GM12872 (cell line): ENCODE measurements around the gene SMG6.

Experiments
- TF ChIP-seq, protein P1 (sequence below): IDR thresholded peaks from 3 replicates; pipeline ENCODE4 v1.5.1; 2011; ENCODE audit warnings: low read depth, mild to moderate bottlenecking, low read length, moderate library complexity; ENCODE audit not compliant: insufficient read depth

SMG6 gene

DNA sequence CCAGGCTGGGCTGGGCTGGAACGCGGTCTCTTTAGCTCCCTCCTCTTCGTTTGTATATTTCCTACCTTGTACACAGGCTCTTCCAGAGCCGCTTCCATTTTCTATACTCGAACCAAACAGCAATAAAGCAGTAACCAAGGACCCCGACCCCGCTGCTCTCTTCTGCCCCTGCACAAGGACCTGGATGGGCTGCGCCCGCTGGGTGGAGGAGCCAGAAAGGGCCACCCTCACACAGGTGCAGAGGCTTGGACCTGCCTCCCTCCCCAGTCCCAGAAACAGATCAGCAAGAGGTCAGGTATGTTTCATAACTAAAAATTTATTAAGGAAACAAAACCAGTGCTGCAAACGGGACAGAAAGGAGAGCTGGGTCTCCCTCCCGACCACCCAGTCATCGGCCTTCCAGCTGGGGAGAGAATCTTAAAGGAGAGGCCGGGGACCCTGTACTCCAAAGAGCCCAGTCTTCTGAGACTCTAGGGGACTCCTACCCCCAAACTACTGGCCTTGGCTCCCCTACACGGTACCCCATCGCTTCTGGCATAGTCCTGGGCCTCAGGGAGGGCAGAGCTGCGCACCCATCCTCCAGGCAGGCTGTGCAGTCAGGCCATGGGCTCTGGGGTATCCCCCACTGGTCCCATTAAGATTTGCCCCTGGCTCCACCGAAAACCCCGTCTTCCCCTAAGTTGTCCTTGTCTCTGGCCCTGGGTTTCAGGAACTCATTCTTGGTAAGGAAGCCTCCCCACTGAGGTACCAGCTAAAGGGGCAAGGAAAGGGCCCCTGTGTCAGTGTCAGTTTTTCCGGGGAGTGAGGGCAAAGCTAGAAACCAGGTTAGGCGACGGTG lies 243.8 kb downstream of the SMG6 start:
- TF ChIP-seq, protein P1, sequence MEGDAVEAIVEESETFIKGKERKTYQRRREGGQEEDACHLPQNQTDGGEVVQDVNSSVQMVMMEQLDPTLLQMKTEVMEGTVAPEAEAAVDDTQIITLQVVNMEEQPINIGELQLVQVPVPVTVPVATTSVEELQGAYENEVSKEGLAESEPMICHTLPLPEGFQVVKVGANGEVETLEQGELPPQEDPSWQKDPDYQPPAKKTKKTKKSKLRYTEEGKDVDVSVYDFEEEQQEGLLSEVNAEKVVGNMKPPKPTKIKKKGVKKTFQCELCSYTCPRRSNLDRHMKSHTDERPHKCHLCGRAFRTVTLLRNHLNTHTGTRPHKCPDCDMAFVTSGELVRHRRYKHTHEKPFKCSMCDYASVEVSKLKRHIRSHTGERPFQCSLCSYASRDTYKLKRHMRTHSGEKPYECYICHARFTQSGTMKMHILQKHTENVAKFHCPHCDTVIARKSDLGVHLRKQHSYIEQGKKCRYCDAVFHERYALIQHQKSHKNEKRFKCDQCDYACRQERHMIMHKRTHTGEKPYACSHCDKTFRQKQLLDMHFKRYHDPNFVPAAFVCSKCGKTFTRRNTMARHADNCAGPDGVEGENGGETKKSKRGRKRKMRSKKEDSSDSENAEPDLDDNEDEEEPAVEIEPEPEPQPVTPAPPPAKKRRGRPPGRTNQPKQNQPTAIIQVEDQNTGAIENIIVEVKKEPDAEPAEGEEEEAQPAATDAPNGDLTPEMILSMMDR = no peak

DNA sequence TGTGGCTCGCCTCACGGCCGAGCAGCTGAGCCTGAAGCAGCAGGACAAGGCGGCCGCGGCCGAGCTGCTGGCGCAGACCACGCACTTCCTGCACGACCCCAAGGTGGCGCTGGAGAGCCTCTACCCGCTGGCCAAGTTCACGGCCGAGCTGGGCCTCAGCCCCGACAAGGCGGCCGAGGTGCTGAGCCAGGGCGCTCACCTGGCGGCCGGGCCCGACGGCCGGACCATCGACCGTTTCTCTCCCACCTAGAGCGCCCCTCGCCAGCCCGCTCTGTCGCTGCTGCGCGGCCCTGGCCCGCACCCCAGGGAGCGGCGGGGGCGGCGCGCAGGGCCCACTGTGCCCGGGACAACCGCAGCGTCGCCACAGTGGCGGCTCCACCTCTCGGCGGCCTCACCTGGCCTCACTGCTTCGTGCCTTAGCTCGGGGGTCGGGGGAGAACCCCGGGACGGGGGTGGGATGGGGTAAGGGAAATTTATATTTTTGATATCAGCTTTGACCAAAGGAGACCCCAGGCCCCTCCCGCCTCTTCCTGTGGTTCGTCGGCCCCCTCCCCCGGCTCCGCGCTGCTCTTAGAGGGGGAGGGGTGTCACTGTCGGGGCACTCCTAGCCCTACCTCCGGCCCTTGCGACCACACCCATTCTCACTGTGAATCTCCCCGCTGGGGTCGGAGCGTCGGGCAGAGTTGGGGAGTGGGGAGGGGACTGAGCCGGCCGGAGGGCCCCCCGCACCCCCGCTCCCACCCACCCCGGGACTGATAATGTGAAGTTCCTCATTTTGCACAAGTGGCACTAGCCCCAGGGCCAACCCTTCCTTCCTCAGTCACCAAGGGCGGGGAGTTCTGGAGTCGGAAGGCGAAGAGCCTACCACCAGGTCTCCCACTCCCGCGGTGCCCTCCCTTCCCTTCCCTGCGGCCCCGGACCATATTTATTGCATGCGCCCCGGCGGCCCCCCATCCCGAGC lies 244.7 kb downstream of the SMG6 start:
- TF ChIP-seq, protein P1 = peak; percentile 84

DNA sequence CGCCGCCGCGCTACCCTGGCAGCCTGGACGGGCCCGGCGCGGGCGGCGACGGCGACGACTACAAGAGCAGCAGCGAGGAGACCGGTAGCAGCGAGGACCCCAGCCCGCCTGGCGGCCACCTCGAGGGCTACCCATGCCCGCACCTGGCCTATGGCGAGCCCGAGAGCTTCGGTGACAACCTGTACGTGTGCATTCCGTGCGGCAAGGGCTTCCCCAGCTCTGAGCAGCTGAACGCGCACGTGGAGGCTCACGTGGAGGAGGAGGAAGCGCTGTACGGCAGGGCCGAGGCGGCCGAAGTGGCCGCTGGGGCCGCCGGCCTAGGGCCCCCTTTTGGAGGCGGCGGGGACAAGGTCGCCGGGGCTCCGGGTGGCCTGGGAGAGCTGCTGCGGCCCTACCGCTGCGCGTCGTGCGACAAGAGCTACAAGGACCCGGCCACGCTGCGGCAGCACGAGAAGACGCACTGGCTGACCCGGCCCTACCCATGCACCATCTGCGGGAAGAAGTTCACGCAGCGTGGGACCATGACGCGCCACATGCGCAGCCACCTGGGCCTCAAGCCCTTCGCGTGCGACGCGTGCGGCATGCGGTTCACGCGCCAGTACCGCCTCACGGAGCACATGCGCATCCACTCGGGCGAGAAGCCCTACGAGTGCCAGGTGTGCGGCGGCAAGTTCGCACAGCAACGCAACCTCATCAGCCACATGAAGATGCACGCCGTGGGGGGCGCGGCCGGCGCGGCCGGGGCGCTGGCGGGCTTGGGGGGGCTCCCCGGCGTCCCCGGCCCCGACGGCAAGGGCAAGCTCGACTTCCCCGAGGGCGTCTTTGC lies 245.6 kb downstream of the SMG6 start:
- TF ChIP-seq, protein P1 = no peak

DNA sequence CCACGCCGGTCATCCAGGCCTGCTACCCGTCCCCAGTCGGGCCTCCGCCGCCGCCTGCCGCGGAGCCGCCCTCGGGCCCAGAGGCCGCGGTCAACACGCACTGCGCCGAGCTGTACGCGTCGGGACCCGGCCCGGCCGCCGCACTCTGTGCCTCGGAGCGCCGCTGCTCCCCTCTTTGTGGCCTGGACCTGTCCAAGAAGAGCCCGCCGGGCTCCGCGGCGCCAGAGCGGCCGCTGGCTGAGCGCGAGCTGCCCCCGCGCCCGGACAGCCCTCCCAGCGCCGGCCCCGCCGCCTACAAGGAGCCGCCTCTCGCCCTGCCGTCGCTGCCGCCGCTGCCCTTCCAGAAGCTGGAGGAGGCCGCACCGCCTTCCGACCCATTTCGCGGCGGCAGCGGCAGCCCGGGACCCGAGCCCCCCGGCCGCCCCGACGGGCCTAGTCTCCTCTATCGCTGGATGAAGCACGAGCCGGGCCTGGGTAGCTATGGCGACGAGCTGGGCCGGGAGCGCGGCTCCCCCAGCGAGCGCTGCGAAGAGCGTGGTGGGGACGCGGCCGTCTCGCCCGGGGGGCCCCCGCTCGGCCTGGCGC lies 246.3 kb downstream of the SMG6 start:
- TF ChIP-seq, protein P1 = no peak

DNA sequence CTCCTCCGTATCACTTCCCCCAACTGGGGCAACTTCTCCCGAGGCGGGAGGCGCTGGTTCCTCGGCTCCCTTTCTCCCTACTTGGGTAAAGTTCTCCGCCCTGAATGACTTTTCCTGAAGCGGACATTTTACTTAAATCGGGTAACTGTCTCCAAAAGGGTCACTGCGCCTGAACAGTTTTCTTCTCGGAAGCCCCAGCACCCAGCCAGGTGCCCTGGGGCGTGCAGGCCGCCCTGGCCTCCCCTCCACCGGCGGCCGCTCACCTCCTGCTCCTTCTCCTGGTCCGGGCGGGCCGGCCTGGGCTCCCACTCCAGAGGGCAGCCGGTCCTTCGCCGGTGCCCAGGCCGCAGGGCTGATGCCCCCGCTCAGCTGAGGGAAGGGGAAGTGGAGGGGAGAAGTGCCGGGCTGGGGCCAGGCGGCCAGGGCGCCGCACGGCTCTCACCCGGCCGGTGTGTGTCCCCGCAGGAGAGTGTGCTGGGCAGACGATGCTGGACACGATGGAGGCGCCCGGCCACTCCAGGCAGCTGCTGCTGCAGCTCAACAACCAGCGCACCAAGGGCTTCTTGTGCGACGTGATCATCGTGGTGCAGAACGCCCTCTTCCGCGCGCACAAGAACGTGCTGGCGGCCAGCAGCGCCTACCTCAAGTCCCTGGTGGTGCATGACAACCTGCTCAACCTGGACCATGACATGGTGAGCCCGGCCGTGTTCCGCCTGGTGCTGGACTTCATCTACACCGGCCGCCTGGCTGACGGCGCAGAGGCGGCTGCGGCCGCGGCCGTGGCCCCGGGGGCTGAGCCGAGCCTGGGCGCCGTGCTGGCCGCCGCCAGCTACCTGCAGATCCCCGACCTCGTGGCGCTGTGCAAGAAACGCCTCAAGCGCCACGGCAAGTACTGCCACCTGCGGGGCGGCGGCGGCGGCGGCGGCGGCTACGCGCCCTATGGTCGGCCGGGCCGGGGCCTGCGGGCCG lies 247.1 kb downstream of the SMG6 start:
- TF ChIP-seq, protein P1 = peak; percentile 19; the same call in 1 of the 3 replicates
